MM.1S (cell line): ENCODE results near the gene PRDM1.

Experiments
- DNase-seq: peaks from one replicate; pipeline ENCODE4 v3.0.0-alpha.2; 2015
- H2AFZ ChIP-seq: fragments of 300-600 bp; sonication (generic); 2 replicates; pipeline ENCODE4 v1.6.0; 2016; ENCODE audit warnings: antibody characterized with exemption, low read length
- H3F3A ChIP-seq: fragments of 300-600 bp; sonication (generic); 2 replicates; pipeline ENCODE4 v1.6.1; 2016; ENCODE audit warnings: mild to moderate bottlenecking, antibody characterized with exemption, low read length, moderate library complexity, mixed read lengths; ENCODE audit not compliant: insufficient read depth
- H3K27ac ChIP-seq: fragments of 300-600 bp; sonication (generic); 2 replicates; pipeline ENCODE4 v1.5.1; 2016; ENCODE audit warnings: mild to moderate bottlenecking, low read length
- H3K27me3 ChIP-seq: fragments of 300-600 bp; sonication (generic); replicated peaks from 2 replicates; pipeline ENCODE4 v1.6.0; 2016; ENCODE audit warnings: low read length; ENCODE audit not compliant: insufficient read depth
- H3K36me3 ChIP-seq: fragments of 300-600 bp; sonication (generic); replicated peaks from 2 replicates; pipeline ENCODE4 v1.6.1; 2016; ENCODE audit warnings: mild to moderate bottlenecking, low read length, mixed read lengths; ENCODE audit not compliant: insufficient read depth
- H3K4me1 ChIP-seq: fragments of 300-600 bp; sonication (generic); 2 replicates; pipeline ENCODE4 v1.6.1; 2016; ENCODE audit warnings: low read length, mixed read lengths
- H3K4me2 ChIP-seq: fragments of 300-600 bp; sonication (generic); 2 replicates; pipeline ENCODE4 v1.6.0; 2016; ENCODE audit warnings: low read depth, low read length
- H3K4me3 ChIP-seq: fragments of 300-600 bp; sonication (generic); 2 replicates; pipeline ENCODE4 v1.5.1; 2016; ENCODE audit warnings: low read length, mixed read lengths
- H3K79me2 ChIP-seq: fragments of 300-600 bp; sonication (generic); 2 replicates; pipeline ENCODE4 v1.6.1; 2016; ENCODE audit warnings: mixed run types, low read length, mixed read lengths
- H3K9ac ChIP-seq: fragments of 300-600 bp; sonication (generic); 2 replicates; pipeline ENCODE4 v1.6.1; 2016; ENCODE audit warnings: low read length, mixed read lengths
- H3K9me2 ChIP-seq: fragments of 300-600 bp; sonication (generic); replicated peaks from 2 replicates; pipeline ENCODE4 v1.6.1; 2016; ENCODE audit warnings: mild to moderate bottlenecking, low read length, mixed read lengths; ENCODE audit not compliant: insufficient read depth
- H3K9me3 ChIP-seq: fragments of 300-600 bp; sonication (generic); replicated peaks from 2 replicates; pipeline ENCODE4 v1.6.1; 2016; ENCODE audit warnings: mild to moderate bottlenecking, low read length, mixed read lengths; ENCODE audit not compliant: insufficient read depth
- H4K20me1 ChIP-seq: fragments of 300-600 bp; sonication (generic); 2 replicates; pipeline ENCODE4 v1.6.1; 2016; ENCODE audit warnings: mild to moderate bottlenecking, low read length, moderate library complexity, mixed read lengths; ENCODE audit not compliant: insufficient read depth
- CTCF ChIP-seq: fragments of 300-600 bp; sonication (generic); IDR thresholded peaks from 2 replicates; pipeline ENCODE4 v1.5.1; 2016; ENCODE audit warnings: antibody characterized with exemption, low read length, mixed read lengths
- EZH2 ChIP-seq: fragments of 300-600 bp; sonication (generic); optimal IDR thresholded peaks from 2 replicates; pipeline ENCODE3; 2017; ENCODE audit warnings: low read depth, mild to moderate bottlenecking, antibody characterized with exemption, low read length, mixed read lengths
- EZH2phosphoT487 ChIP-seq: fragments of 300-600 bp; sonication (generic); IDR thresholded peaks from 2 replicates; pipeline ENCODE4 v1.6.1; 2018; ENCODE audit warnings: antibody characterized with exemption, low read length

PRDM1 gene

DNA sequence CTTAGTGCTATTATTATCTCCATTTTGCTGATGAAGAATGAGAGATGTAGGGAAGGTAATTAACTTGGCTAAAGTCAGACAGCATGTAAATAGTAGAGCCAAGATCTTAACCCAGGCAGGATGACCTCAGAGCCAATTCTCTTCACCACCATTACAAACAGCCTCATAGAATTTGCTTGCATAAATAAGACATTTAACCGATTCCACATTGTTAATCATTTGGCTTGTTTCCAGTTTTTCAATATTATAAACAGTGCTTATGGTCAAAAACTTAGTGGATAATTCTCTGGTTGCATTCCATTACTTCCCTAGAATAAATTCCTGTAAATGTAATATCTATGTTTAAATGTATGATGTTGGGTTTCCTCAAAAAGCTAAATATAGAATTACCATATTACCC lies 19.1 kb upstream of the PRDM1 start:
- Histone ChIP-seq H3K27ac (no peak overlapping the region), H3K27me3 (no peaks in the 10 kb centered on the region), H3K79me2 (peaks cover 53% of the 10 kb centered on the region)

DNA sequence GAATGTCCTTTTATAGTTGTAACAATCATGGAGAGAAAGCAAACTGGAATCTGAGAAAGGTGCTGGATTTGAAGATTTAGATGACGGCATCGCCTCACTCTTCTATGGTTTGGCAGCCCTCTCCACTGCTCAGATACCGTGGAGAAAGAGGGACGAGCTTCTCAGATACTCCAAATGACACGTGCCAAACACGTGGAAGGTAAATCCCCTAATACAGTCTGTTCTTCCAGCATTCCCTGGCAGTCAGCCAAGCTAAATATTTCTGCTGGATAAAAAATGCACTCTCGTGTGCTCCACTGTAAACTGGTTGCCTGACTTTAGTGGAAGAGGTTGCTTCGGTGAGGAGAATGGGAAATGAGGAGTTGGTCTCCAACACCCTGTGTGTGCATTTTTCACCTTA lies 16.7 kb upstream of the PRDM1 start:
- Histone ChIP-seq H3K4me2 (no peak overlapping the region), H3F3A (no peaks in the 10 kb centered on the region), H3K4me1 (no peaks in the 10 kb centered on the region), H3K27me3 (no peaks in the 10 kb centered on the region), H2AFZ (no peak overlapping the region), H3K9ac (no peak overlapping the region), H3K9me3 (no peaks in the 10 kb centered on the region), H3K4me3 (no peak overlapping the region), H3K27ac (no peak overlapping the region), H3K9me2 (no peaks in the 10 kb centered on the region), H3K79me2 (peaks cover 53% of the 10 kb centered on the region), H3K36me3 (no peaks in the 10 kb centered on the region), H4K20me1 (no peaks in the 10 kb centered on the region)
- DNase-seq: no peak
- TF ChIP-seq EZH2: no peak
- no peak for TF ChIP-seq EZH2phosphoT487
- TF ChIP-seq CTCF: no peak

More for the DNA sequence above, 19.1 kb upstream of the PRDM1 start:
- no peaks in the 10 kb centered on the region for H4K20me1 ChIP-seq
- no peaks in the 10 kb centered on the region for H3K9me2 ChIP-seq
- H3K4me1 ChIP-seq: no peaks in the 10 kb centered on the region
- DNase-seq: no peak
- H2AFZ ChIP-seq: no peak overlapping the region
- no peak overlapping the region for H3K4me2 ChIP-seq
- no peaks in the 10 kb centered on the region for H3K36me3 ChIP-seq
- TF ChIP-seq CTCF (no peak), EZH2phosphoT487 (no peak), EZH2 (no peak)
- H3K9me3 ChIP-seq: no peaks in the 10 kb centered on the region
- no peaks in the 10 kb centered on the region for H3F3A ChIP-seq
- H3K4me3 ChIP-seq: no peak overlapping the region
- no peak overlapping the region for H3K9ac ChIP-seq

DNA sequence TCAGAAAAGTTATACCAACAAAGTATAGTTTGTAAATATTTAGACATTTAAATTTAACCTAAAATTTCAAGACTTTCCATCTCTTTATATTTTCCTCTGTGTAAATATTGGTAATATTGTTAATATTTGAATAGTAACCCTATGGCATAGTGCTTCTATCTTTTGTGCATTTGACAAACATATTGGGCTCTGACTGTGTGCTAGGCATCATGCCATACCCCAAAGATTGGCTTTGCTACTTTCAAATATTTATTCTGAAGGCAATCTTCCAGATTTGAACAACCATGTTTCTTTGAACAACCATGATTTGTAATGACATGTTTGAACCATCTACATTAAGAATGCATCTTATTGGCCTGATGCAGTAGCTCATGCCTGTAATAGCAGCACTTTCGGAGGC lies 15.5 kb upstream of the PRDM1 start:
- Histone ChIP-seq H3K4me3 (no peak overlapping the region), H3K27me3 (no peaks in the 10 kb centered on the region), H3K9me3 (no peaks in the 10 kb centered on the region), H3K27ac (no peak overlapping the region), H3K4me1 (no peaks in the 10 kb centered on the region), H3F3A (no peaks in the 10 kb centered on the region), H3K9ac (no peak overlapping the region), H3K36me3 (no peaks in the 10 kb centered on the region), H3K79me2 (peaks cover 52% of the 10 kb centered on the region), H3K9me2 (no peaks in the 10 kb centered on the region), H3K4me2 (no peak overlapping the region), H4K20me1 (no peaks in the 10 kb centered on the region), H2AFZ (no peak overlapping the region)
- no peak for TF ChIP-seq EZH2
- TF ChIP-seq CTCF: no peak
- no peak for TF ChIP-seq EZH2phosphoT487
- no peak for DNase-seq
